Keratinocyte (primary cell): Measurements from ENCODE around the gene SPATA20. TPM values are rescaled to one million over a fixed set of nuclear protein-coding genes. Genes with fewer than 3 reads are reported as not detected.

Experiments used
- DNase-seq: peaks from one replicate; pipeline ENCODE4 v3.0.0-alpha.2; 2011; ENCODE audit warnings: low read depth, missing footprints, low spot score
- FAIRE-seq: peaks from 2 replicates; lab custom pipeline; 2011; peaks lifted over from hg19 to GRCh38; lab: Jason Lieb, UNC
- H2AFZ ChIP-seq: 2 replicates; pipeline ENCODE4 v1.6.0; 2012; ENCODE audit warnings: low read length, control low read depth, inconsistent platforms; ENCODE audit not compliant: control insufficient read depth
- H3K27ac ChIP-seq: 2 replicates; pipeline ENCODE4 v1.5.1; 2011; ENCODE audit warnings: low read length; ENCODE audit not compliant: control insufficient read depth, insufficient read depth
- H3K27me3 ChIP-seq: 3 replicates; pipeline ENCODE4 v1.6.0; 2011; ENCODE audit warnings: low read length; ENCODE audit not compliant: control insufficient read depth, insufficient read depth; ENCODE audit errors: extremely low read depth
- H3K36me3 ChIP-seq, 2 experiments: 2 replicates in 1 of 2; 3 replicates in 1 of 2; pipeline ENCODE4 v1.5.1; 2011; ENCODE audit warnings: low read length in 2 of 2, mild to moderate bottlenecking in 1 of 2; ENCODE audit not compliant: control insufficient read depth in 2 of 2, insufficient read depth in 2 of 2; ENCODE audit errors: extremely low read depth in 1 of 2
- H3K4me1 ChIP-seq: 3 replicates; pipeline ENCODE4 v1.5.1; 2011; ENCODE audit warnings: low read length; ENCODE audit not compliant: control insufficient read depth, insufficient read depth; ENCODE audit errors: extremely low read depth
- H3K4me2 ChIP-seq: 3 replicates; pipeline ENCODE4 v1.6.0; 2011; ENCODE audit warnings: low read depth, low read length; ENCODE audit not compliant: control insufficient read depth, insufficient read depth; ENCODE audit errors: extremely low read depth
- H3K4me3 ChIP-seq, 3 experiments: fragments of 200-600 bp in 1 of 3; sonication (generic) in 1 of 3; 2 replicates in 2 of 3; 3 replicates in 1 of 3; pipeline ENCODE4 v1.5.1; 2011 to 2016; ENCODE audit warnings: low read length in 3 of 3, mild to moderate bottlenecking in 3 of 3, control low read depth in 2 of 3, inconsistent platforms in 1 of 3, low read depth in 1 of 3, mixed read lengths in 1 of 3, mixed run types in 1 of 3, moderate library complexity in 1 of 3; ENCODE audit not compliant: control insufficient read depth in 2 of 3, insufficient read depth in 2 of 3; ENCODE audit errors: extremely low read depth in 1 of 3
- H3K79me2 ChIP-seq: 2 replicates; pipeline ENCODE4 v1.6.0; 2012; ENCODE audit warnings: low read length; ENCODE audit not compliant: control insufficient read depth, insufficient read depth
- H3K9ac ChIP-seq: 3 replicates; pipeline ENCODE4 v1.6.0; 2011; ENCODE audit warnings: low read length; ENCODE audit not compliant: control insufficient read depth, insufficient read depth; ENCODE audit errors: extremely low read depth
- H3K9me1 ChIP-seq: 3 replicates; pipeline ENCODE4 v1.6.0; 2011; ENCODE audit warnings: low read length; ENCODE audit not compliant: control insufficient read depth, insufficient read depth; ENCODE audit errors: extremely low read depth
- H3K9me3 ChIP-seq: 2 replicates; pipeline ENCODE4 v1.5.1; 2012; ENCODE audit warnings: low read depth, low read length; ENCODE audit not compliant: control insufficient read depth
- H4K20me1 ChIP-seq: 3 replicates; pipeline ENCODE4 v1.6.0; 2011; ENCODE audit warnings: low read length; ENCODE audit not compliant: control insufficient read depth, insufficient read depth; ENCODE audit errors: extremely low read depth
- EZH2 ChIP-seq: IDR thresholded peaks from one replicate; pipeline ENCODE4 v1.6.1; 2012; ENCODE audit warnings: inconsistent platforms, mild to moderate bottlenecking, low read length, moderate library complexity
- dilution Hi-C: fragments of 300-500 bp; cut with MboI; formaldehyde crosslinking; loops from one replicate; pipeline ENCODE4 v1.7.0; 2020; ENCODE audit warnings: low sequenced_read_pairs; ENCODE audit not compliant: extremely low pct_ligation_motif_present
- polyA plus RNA-seq, 5 experiments: library from polyadenylated mRNA; depleted of rRNA in 3 of 5; stranded (reverse) in 3 of 5; stranded (forward) in 1 of 5; unstranded in 1 of 5; fragments of >200 nt; gene quantifications; 1 replicate in 1 of 5; 2 replicates in 3 of 5; 3 replicates in 1 of 5; pipeline versions ENCODE4 v1.2.1 to v1.2.3, GENCODE V29; 2011 to 2012; ENCODE audit warnings: missing spikeins in 2 of 5, low read depth in 1 of 5, low replicate concordance in 1 of 5
- TF ChIP-seq, protein P1 (sequence below), 3 experiments: IDR thresholded peaks in 1 of 3; conservative IDR thresholded peaks in 1 of 3; optimal IDR thresholded peaks in 1 of 3; 2 replicates in 2 of 3; 3 replicates in 1 of 3; pipeline versions ENCODE3 to v1.5.1; 2011; ENCODE audit warnings: low read length in 3 of 3, mild to moderate bottlenecking in 3 of 3, moderate library complexity in 2 of 3, control low read depth in 1 of 3, inconsistent platforms in 1 of 3; ENCODE audit not compliant: insufficient read depth in 2 of 3; ENCODE audit errors: extremely low read depth in 1 of 3

Gene SPATA20
- polyA plus RNA-seq, 1 donor (not counting 4 experiments of a cell fraction or from before 2014, with no cell fraction given): 17.2 TPM

GRCh38 chr17:50545311-50545710 lies 1.7 kb upstream of the SPATA20 start:
- Histone ChIP-seq H2AFZ (no peak overlapping the region), H3K9me1 (no peaks in the 10 kb centered on the region), H3K4me2 (no peak overlapping the region), H3K4me1 (peaks cover 36% of the 10 kb centered on the region), H3K27me3 (no peaks in the 10 kb centered on the region), H3K79me2 (no peaks in the 10 kb centered on the region), H3K9ac (no peak overlapping the region), H4K20me1 (no peaks in the 10 kb centered on the region), H3K4me3 (no peak overlapping the region), H3K9me3 (no peaks in the 10 kb centered on the region), H3K27ac (no peak overlapping the region), H3K36me3 (peaks cover 9 to 23% of the 10 kb centered on the region in 2 experiments)
- FAIRE-seq (no peak), DNase-seq (no peak)
- no peak for TF ChIP-seq EZH2
- TF ChIP-seq, protein P1, sequence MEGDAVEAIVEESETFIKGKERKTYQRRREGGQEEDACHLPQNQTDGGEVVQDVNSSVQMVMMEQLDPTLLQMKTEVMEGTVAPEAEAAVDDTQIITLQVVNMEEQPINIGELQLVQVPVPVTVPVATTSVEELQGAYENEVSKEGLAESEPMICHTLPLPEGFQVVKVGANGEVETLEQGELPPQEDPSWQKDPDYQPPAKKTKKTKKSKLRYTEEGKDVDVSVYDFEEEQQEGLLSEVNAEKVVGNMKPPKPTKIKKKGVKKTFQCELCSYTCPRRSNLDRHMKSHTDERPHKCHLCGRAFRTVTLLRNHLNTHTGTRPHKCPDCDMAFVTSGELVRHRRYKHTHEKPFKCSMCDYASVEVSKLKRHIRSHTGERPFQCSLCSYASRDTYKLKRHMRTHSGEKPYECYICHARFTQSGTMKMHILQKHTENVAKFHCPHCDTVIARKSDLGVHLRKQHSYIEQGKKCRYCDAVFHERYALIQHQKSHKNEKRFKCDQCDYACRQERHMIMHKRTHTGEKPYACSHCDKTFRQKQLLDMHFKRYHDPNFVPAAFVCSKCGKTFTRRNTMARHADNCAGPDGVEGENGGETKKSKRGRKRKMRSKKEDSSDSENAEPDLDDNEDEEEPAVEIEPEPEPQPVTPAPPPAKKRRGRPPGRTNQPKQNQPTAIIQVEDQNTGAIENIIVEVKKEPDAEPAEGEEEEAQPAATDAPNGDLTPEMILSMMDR (optimal IDR thresholded peaks at IDR 0.05 in 1 of 3, IDR thresholded peaks at IDR 0.05 in 1 of 3, conservative IDR thresholded peaks at IDR 0.05 in 1 of 3; ENCODE audit: extremely low read depth in 1 of 3, insufficient read depth in 2 of 3, low read length in 3 of 3): no peak
- dilution Hi-C loops: no loop called here

DNA sequence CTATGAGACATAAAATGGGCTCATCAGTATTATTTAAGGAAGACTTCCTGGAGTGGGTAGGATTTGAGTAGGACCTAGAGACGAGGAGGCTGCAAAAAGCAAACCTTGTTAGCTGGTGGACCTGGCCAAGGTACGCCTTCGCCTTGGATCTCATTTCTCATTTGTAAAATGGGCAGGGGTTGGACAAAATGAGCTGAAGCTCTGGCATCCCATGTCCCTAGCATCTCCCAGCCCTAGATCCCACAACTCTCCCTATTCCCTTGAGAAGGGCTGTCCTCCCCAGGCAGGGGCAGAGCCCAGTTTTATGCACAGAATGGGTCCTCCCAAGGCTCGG lies 306 bp upstream of the SPATA20 start:
- TF ChIP-seq EZH2: no peak
- TF ChIP-seq, protein P1 (optimal IDR thresholded peaks at IDR 0.05 in 1 of 3, IDR thresholded peaks at IDR 0.05 in 1 of 3, conservative IDR thresholded peaks at IDR 0.05 in 1 of 3; ENCODE audit: extremely low read depth in 1 of 3, insufficient read depth in 2 of 3, low read length in 3 of 3): peak in 1 of 3 experiments; percentile 94
- no peaks in the 10 kb centered on the region for H4K20me1 ChIP-seq
- H3K4me1 ChIP-seq: peaks cover 23% of the 10 kb centered on the region
- no peaks in the 10 kb centered on the region for H3K79me2 ChIP-seq
- H3K4me3 ChIP-seq: peak overlapping the region in 2 of 3 experiments; percentile 64 to 84
- H3K36me3 ChIP-seq: peaks cover 14% of the 10 kb centered on the region in 2 experiments
- peak; percentile 26 for FAIRE-seq
- peak overlapping the region; percentile 89 for H3K4me2 ChIP-seq
- dilution Hi-C loops: no loop called here
- no peak overlapping the region for H2AFZ ChIP-seq
- no peak overlapping the region for H3K27ac ChIP-seq
- H3K27me3 ChIP-seq: no peaks in the 10 kb centered on the region
- no peak for DNase-seq
- H3K9me3 ChIP-seq: no peaks in the 10 kb centered on the region
- no peak overlapping the region for H3K9ac ChIP-seq
- H3K9me1 ChIP-seq: no peaks in the 10 kb centered on the region
